Suprapubic skin (tissue), 3 donors: ENCODE results near the gene CCDC85C.

ENCODE experiments used
- POLR2A ChIP-seq, 2 donors: fragments of 450-650 bp; IDR thresholded peaks; one replicate each; pipeline ENCODE4 v1.6.1; 2017; ENCODE audit warnings: antibody characterized with exemption in 2 of 2, mild to moderate bottlenecking in 2 of 2, moderate library complexity in 2 of 2
- TF ChIP-seq, protein P1 (sequence below), 2 donors: fragments of 200-600 bp in 1 of 2; fragments of 450-650 bp in 1 of 2; sonication (generic) in 1 of 2; IDR thresholded peaks; one replicate each; pipeline ENCODE4 v1.5.1; 2016 to 2019; ENCODE audit warnings: antibody characterized with exemption in 2 of 2, mild to moderate bottlenecking in 1 of 2, moderate library complexity in 1 of 2

DNA sequence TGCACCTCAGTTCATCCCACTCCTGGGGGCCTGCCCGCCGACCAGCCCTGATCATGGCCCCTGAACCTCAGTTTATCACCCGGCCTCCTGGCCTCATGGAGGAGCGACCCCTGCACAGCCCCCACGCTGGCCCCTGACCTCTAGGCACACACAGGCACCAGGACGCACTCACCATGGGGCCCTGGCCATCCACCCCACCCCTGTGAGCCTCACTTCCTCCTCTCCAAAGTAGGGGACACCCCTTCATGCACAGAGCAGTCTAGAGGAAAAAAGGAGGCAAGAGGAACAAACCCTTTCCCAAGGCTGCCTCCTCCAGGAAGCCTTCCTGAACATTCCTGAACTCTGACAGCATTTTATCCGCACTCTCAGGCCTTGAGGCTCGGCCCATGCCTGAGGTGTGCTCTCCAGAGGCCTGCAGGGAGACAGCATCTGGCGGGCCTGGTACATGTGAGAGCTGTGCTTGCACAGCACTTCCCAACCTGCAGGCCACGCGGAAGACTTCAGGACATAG, 83.4 kb downstream of the CCDC85C start:
- TF ChIP-seq, protein P1, sequence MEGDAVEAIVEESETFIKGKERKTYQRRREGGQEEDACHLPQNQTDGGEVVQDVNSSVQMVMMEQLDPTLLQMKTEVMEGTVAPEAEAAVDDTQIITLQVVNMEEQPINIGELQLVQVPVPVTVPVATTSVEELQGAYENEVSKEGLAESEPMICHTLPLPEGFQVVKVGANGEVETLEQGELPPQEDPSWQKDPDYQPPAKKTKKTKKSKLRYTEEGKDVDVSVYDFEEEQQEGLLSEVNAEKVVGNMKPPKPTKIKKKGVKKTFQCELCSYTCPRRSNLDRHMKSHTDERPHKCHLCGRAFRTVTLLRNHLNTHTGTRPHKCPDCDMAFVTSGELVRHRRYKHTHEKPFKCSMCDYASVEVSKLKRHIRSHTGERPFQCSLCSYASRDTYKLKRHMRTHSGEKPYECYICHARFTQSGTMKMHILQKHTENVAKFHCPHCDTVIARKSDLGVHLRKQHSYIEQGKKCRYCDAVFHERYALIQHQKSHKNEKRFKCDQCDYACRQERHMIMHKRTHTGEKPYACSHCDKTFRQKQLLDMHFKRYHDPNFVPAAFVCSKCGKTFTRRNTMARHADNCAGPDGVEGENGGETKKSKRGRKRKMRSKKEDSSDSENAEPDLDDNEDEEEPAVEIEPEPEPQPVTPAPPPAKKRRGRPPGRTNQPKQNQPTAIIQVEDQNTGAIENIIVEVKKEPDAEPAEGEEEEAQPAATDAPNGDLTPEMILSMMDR (IDR thresholded peaks at IDR 0.05), result no peak
- TF ChIP-seq POLR2A (IDR thresholded peaks at IDR 0.05), result no peak
